Gastrocnemius medialis (tissue), 4 donors: ENCODE measurements around the gene CCND1.

Experiments
- POLR2A ChIP-seq, 2 donors: fragments of 450-650 bp; IDR thresholded peaks; one replicate each; pipeline ENCODE4 v1.6.1; 2017; ENCODE audit warnings: antibody characterized with exemption in 2 of 2, mild to moderate bottlenecking in 2 of 2, moderate library complexity in 2 of 2
- TF ChIP-seq, protein P1 (sequence below), 5 experiments: fragments of 450-650 bp in 3 of 5; fragments of 200-600 bp in 2 of 5; sonication (generic) in 2 of 5; IDR thresholded peaks in 4 of 5; conservative IDR thresholded peaks in 1 of 5; 1 replicate in 4 of 5; 2 replicates in 1 of 5; pipeline ENCODE4 v1.5.1; 2016 to 2019; ENCODE audit warnings: antibody characterized with exemption in 5 of 5, mild to moderate bottlenecking in 3 of 5, moderate library complexity in 3 of 5

DNA sequence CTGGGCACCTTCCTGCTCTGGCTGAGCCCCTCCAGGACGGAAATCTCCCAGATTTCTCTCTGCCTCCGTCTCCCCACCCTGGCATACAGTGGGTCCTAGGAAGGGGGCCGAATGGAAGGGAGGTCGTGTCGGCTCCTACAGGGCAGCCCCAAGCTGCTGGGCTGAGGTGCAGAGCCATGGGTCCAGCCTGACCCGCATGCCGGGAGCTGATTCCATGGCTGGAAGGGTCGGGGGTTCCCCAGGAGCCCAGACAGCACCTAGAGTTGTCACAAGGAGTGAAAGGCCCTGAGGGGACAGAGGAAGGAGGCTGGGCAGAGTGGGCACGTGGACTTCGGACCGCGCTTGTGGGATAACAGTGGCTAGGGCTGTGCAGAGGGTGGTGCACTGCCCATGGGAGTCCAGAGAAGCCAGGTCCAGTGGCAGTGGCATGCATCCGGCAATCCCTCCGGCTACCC, 16.5 kb downstream of the CCND1 start:
- TF ChIP-seq, protein P1, sequence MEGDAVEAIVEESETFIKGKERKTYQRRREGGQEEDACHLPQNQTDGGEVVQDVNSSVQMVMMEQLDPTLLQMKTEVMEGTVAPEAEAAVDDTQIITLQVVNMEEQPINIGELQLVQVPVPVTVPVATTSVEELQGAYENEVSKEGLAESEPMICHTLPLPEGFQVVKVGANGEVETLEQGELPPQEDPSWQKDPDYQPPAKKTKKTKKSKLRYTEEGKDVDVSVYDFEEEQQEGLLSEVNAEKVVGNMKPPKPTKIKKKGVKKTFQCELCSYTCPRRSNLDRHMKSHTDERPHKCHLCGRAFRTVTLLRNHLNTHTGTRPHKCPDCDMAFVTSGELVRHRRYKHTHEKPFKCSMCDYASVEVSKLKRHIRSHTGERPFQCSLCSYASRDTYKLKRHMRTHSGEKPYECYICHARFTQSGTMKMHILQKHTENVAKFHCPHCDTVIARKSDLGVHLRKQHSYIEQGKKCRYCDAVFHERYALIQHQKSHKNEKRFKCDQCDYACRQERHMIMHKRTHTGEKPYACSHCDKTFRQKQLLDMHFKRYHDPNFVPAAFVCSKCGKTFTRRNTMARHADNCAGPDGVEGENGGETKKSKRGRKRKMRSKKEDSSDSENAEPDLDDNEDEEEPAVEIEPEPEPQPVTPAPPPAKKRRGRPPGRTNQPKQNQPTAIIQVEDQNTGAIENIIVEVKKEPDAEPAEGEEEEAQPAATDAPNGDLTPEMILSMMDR (IDR thresholded peaks at IDR 0.05 in 4 of 5, conservative IDR thresholded peaks at IDR 0.05 in 1 of 5), result no peak
- TF ChIP-seq POLR2A (IDR thresholded peaks at IDR 0.05), result no peak
